Epidermal melanocyte (primary cell): ENCODE data around the gene BSG.
"Not testable (repeated sequence)": the region's sequence is repeated elsewhere in the genome, so short reads cannot be mapped to it uniquely, and the experiment has no call there.

Experiments used
- DNase-seq: peaks from one replicate; pipeline ENCODE4 v3.0.0; 2011; ENCODE audit warnings: low spot score; ENCODE audit not compliant: insufficient read length

BSG gene

GRCh38 chr19:588093-588740 lies 15.8 kb downstream of the BSG start:
- peak; percentile 94 for DNase-seq

GRCh38 chr19:588741-589692 lies 16.6 kb downstream of the BSG start:
- no peak for DNase-seq

- no peak for DNase-seq
Observed at GRCh38 chr19:589693-590395, 17.4 kb downstream of the BSG start, which contains the start of gene HCN2. TSS of gene HCN2 (plus strand) at chr19:589881. CDS start at chr19:589946, 65 bp downstream.

GRCh38 chr19:590396-590745 lies 18.0 kb downstream of the BSG start:
- DNase-seq = no peak

- DNase-seq = no peak
Observed at GRCh38 chr19:590750-591098, 18.3 kb downstream of the BSG start.

- no peak for DNase-seq
Observed at GRCh38 chr19:591099-591958, 18.9 kb downstream of the BSG start.

GRCh38 chr19:592101-592500 lies 19.7 kb downstream of the BSG start:
- no peak for DNase-seq

- no peak for DNase-seq
Observed at GRCh38 chr19:593055-593454, 20.7 kb downstream of the BSG start.

- no peak for DNase-seq
Observed at GRCh38 chr19:593505-593904, 21.1 kb downstream of the BSG start.

GRCh38 chr19:594265-594870 lies 22.0 kb downstream of the BSG start:
- DNase-seq = no peak

- DNase-seq = no peak
Observed at GRCh38 chr19:595326-596262, 23.2 kb downstream of the BSG start.

GRCh38 chr19:596263-596655 lies 23.9 kb downstream of the BSG start:
- no peak for DNase-seq

- no peak for DNase-seq
Observed at GRCh38 chr19:597406-598315, 25.3 kb downstream of the BSG start.

GRCh38 chr19:601310-601709 lies 28.9 kb downstream of the BSG start:
- DNase-seq = no peak

- no peak for DNase-seq
Observed at GRCh38 chr19:601790-602189, 29.4 kb downstream of the BSG start.

GRCh38 chr19:602391-603301 lies 30.2 kb downstream of the BSG start:
- DNase-seq = no peak

GRCh38 chr19:603302-603639 lies 30.9 kb downstream of the BSG start:
- not testable (repeated sequence) for DNase-seq

GRCh38 chr19:603779-604178 lies 31.4 kb downstream of the BSG start:
- DNase-seq = not testable (repeated sequence)
